Measurements from ENCODE around the gene GPR61. TPM values are rescaled to one million over a fixed set of nuclear protein-coding genes. Genes with fewer than 3 reads are reported as not detected.

GPR61 gene
- total and polyA plus RNA-seq, 2 of the 4 experiments (the other 2 are of a cell fraction): not detected

DNA sequence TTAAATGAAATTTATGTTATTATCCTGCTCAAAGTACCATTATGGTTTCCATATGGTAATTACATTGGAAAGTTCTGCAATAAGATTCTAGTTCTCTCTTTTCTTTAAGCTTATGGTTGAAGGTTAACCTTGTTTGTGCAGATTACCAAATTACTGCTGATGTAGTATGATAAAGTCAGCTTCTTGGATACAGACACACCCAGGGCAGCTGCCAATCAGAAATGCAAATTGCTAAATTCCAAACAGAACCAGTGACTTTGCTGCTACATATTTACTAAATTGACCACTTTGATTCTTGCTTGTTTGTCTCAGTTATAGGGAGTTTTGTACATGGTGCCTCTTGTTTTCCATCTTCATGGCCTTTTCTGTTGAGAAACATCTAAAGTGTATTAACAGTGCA is 53.2 kb downstream of the GPR61 start:
- no peak overlapping the region for H3K14ac ChIP-seq (replicated peaks; ENCODE audit: low read depth, low read length)
- no peak for ATAC-seq (ENCODE audit: low read depth)
- H3K18ac ChIP-seq (ENCODE audit: low read depth, low read length): no peak overlapping the region
- no peak overlapping the region for H3K56ac ChIP-seq (ENCODE audit: extremely low read depth, insufficient read depth, low read length)
- no peak overlapping the region for H3K4ac ChIP-seq (ENCODE audit: low read depth, low read length)
- no peaks in the 10 kb centered on the region for H3K27me3 ChIP-seq (ENCODE audit: control insufficient read depth, insufficient read depth, low read length)
- peaks cover 21 to 43% of the 10 kb centered on the region in 2 experiments; a peak in 3 of 4 replicates for H3K79me1 ChIP-seq (ENCODE audit: low read depth in 1 of 2, low read length in 2 of 2)
- TF ChIP-seq BHLHE40 (IDR thresholded peaks at IDR 0.05; ENCODE audit: low read depth, low read length) (no peak), RAD21 (IDR thresholded peaks at IDR 0.05; ENCODE audit: low read length) (no peak), FOS (IDR thresholded peaks at IDR 0.05; ENCODE audit: low read depth, low read length) (no peak), RFX5 (IDR thresholded peaks at IDR 0.05; ENCODE audit: low read depth, low read length) (no peak), RCOR1 (IDR thresholded peaks at IDR 0.05; ENCODE audit: insufficient replicate concordance, low read length) (no peak)
- TF ChIP-seq, protein P1, sequence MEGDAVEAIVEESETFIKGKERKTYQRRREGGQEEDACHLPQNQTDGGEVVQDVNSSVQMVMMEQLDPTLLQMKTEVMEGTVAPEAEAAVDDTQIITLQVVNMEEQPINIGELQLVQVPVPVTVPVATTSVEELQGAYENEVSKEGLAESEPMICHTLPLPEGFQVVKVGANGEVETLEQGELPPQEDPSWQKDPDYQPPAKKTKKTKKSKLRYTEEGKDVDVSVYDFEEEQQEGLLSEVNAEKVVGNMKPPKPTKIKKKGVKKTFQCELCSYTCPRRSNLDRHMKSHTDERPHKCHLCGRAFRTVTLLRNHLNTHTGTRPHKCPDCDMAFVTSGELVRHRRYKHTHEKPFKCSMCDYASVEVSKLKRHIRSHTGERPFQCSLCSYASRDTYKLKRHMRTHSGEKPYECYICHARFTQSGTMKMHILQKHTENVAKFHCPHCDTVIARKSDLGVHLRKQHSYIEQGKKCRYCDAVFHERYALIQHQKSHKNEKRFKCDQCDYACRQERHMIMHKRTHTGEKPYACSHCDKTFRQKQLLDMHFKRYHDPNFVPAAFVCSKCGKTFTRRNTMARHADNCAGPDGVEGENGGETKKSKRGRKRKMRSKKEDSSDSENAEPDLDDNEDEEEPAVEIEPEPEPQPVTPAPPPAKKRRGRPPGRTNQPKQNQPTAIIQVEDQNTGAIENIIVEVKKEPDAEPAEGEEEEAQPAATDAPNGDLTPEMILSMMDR (conservative IDR thresholded peaks at IDR 0.05; ENCODE audit: low read depth, low read length): no peak
- no peak overlapping the region for H4K8ac ChIP-seq (ENCODE audit: low read depth in 2 of 2, low read length in 2 of 2)
- H4K5ac ChIP-seq (ENCODE audit: low read depth, low read length): no peak overlapping the region
- intact Hi-C loops (cut with micrococcal nuclease) (no loop called here), dilution Hi-C loops (cut with HindIII; ENCODE audit: low sequenced_read_pairs, unreplicated experiment) (no loop called here), in situ Hi-C loops (cut with MboI; ENCODE audit: low sequenced_read_pairs) (no loop called here)
- H2BK20ac ChIP-seq (ENCODE audit: low read depth, low read length): no peak overlapping the region
- POLR2A ChIA-PET (ENCODE audit: unreplicated experiment): no interaction called here
- no peaks in the 10 kb centered on the region for H3K9me3 ChIP-seq (ENCODE audit: control insufficient read depth, insufficient read depth, low read length)
- peaks cover 27% of the 10 kb centered on the region for H3K36me3 ChIP-seq (ENCODE audit: control insufficient read depth, insufficient read depth, low read length)
- no peak overlapping the region for H3K27ac ChIP-seq (ENCODE audit: insufficient read depth, low read length)
- H4K91ac ChIP-seq (ENCODE audit: insufficient read depth, low read depth, low read length): no peak overlapping the region
- H2BK15ac ChIP-seq (ENCODE audit: low read depth, low read length): no peak overlapping the region
- H2AK5ac ChIP-seq (ENCODE audit: low read depth, low read length): no peak overlapping the region
- no TSS peak for BruUV-seq (replicated peaks)
- H2BK5ac ChIP-seq (ENCODE audit: low read depth, low read length, poor library complexity, severe bottlenecking): peak overlapping the region; percentile 21
- H2AK9ac ChIP-seq (replicated peaks; ENCODE audit: low read depth, low read length, poor library complexity): no peak overlapping the region
- peaks cover 11% of the 10 kb centered on the region for H3K4me1 ChIP-seq (ENCODE audit: control insufficient read depth, insufficient read depth, low read length)
- H4K20me1 ChIP-seq (ENCODE audit: insufficient read depth, low read length): no peaks in the 10 kb centered on the region; the same call in 1 of the 2 replicates
- DNase-seq: no peak
- no peak overlapping the region for H2BK120ac ChIP-seq (ENCODE audit: low read depth, low read length)
- peaks cover 6% of the 10 kb centered on the region; the same call in 1 of the 2 replicates for H3K9me1 ChIP-seq (ENCODE audit: insufficient read depth, low read length)
- CTCF ChIA-PET: no interaction called here
- H3K9ac ChIP-seq (ENCODE audit: low read depth, low read length): no peak overlapping the region
- H3K23ac ChIP-seq (ENCODE audit: low read depth, low read length): no peak overlapping the region
- H2AFZ ChIP-seq (replicated peaks; ENCODE audit: low read length, poor library complexity): no peak overlapping the region
- no peak overlapping the region for H3K4me3 ChIP-seq (ENCODE audit: insufficient read depth, low read depth, low read length)
- no peak overlapping the region for H3K4me2 ChIP-seq (ENCODE audit: low read depth, low read length)
